Body of pancreas (tissue), 4 donors: ENCODE results near the gene METTL17. TPM values are rescaled to one million over a fixed set of nuclear protein-coding genes. Genes with fewer than 3 reads are reported as not detected.
"Not testable (repeated sequence)": the region's sequence is repeated elsewhere in the genome, so short reads cannot be mapped to it uniquely, and the experiment has no call there.

Experiments used
- ATAC-seq: fragments of 150-250 bp; one replicate; pipeline ENCODE4 v1.9.1; 2016
- DNase-seq, 4 donors: peaks; one replicate each; pipeline ENCODE4 v3.0.0-alpha.2; 2019
- H3K27ac ChIP-seq, 4 donors: fragments of 200-600 bp; sonication (generic); 1 replicate in 3 of 4; 2 replicates in 1 of 4; pipeline versions ENCODE4 v1.5.1 to v1.6.1; 2016 to 2019; ENCODE audit warnings: mild to moderate bottlenecking in 1 of 4, mixed read lengths in 1 of 4, moderate library complexity in 1 of 4
- H3K27me3 ChIP-seq, 2 donors: fragments of 200-600 bp; sonication (generic); one replicate each; pipeline ENCODE4 v1.6.0; 2016; ENCODE audit warnings: mild to moderate bottlenecking in 1 of 2
- H3K36me3 ChIP-seq, 2 donors: fragments of 200-600 bp; sonication (generic); replicated peaks in 1 of 2; 2 replicates each; pipeline ENCODE4 v1.5.1; 2016; ENCODE audit warnings: low read depth in 2 of 2; ENCODE audit not compliant: insufficient read depth in 1 of 2
- H3K4me1 ChIP-seq: fragments of 200-600 bp; sonication (generic); one replicate; pipeline ENCODE4 v1.6.0; 2016
- H3K4me3 ChIP-seq, 2 donors: fragments of 200-600 bp; sonication (generic); 1 replicate in 1 of 2; 2 replicates in 1 of 2; pipeline ENCODE4 v1.5.1; 2016 to 2019
- H3K9me3 ChIP-seq, 3 donors: fragments of 200-600 bp; sonication (generic); 1 replicate in 2 of 3; 2 replicates in 1 of 3; pipeline ENCODE4 v1.5.1; 2016
- CTCF ChIP-seq, 7 experiments: fragments of 450-650 bp in 4 of 7; fragments of 200-600 bp in 3 of 7; sonication (generic) in 3 of 7; IDR thresholded peaks; one replicate each; pipeline ENCODE4 v1.5.1; 2016 to 2019; ENCODE audit warnings: antibody characterized with exemption in 7 of 7
- POLR2A ChIP-seq, 3 donors: fragments of 450-650 bp; IDR thresholded peaks; one replicate each; pipeline ENCODE4 v1.6.1; 2016; ENCODE audit warnings: antibody characterized with exemption in 3 of 3, mild to moderate bottlenecking in 2 of 3
- whole genome bisulfite sequencing, 2 donors: methylation state at CpG; one replicate each; pipeline ENCODE4 v1.1.5; 2017; 5-methylcytosine and 5-hydroxymethylcytosine counted together
- intact Hi-C: fragments of 100-400 bp; cut with DNase I; formaldehyde crosslinking; loops from one replicate; pipeline ENCODE4 v1.15.1; 2023
- total RNA-seq, 2 donors: library from RNA; depleted of rRNA; stranded (reverse); fragments of >200 nt; gene quantifications; one replicate each; pipeline ENCODE4 v1.1.0, GENCODE V29; 2016

Gene METTL17
- total RNA-seq, 2 donors from 2014 or later: 39.2 to 73.7 TPM

- WGBS, 2 donors: 92 to 100% methylated on average over 1 of the region's 1 CpG
- H3K27ac ChIP-seq: no peak overlapping the region
- no peak for DNase-seq
- H3K4me3 ChIP-seq: no peak overlapping the region
- TF ChIP-seq CTCF (IDR thresholded peaks at IDR 0.05) (no peak), POLR2A (IDR thresholded peaks at IDR 0.05) (no peak)
- H3K4me1 ChIP-seq: peaks cover 5% of the 10 kb centered on the region
- no peaks in the 10 kb centered on the region for H3K36me3 ChIP-seq
- intact Hi-C loops: no loop called here
- no peak for ATAC-seq
- no peaks in the 10 kb centered on the region for H3K9me3 ChIP-seq
- no peaks in the 10 kb centered on the region for H3K27me3 ChIP-seq
Observed at GRCh38 chr14:20976291-20976690, 13.5 kb upstream of the METTL17 start.

GRCh38 chr14:20978687-20979086, 11.1 kb upstream of the METTL17 start:
- DNase-seq: no peak
- Histone ChIP-seq H3K27me3 (no peaks in the 10 kb centered on the region), H3K27ac (no peak overlapping the region), H3K9me3 (no peaks in the 10 kb centered on the region), H3K4me3 (no peak overlapping the region), H3K4me1 (no peaks in the 10 kb centered on the region), H3K36me3 (no peaks in the 10 kb centered on the region)
- intact Hi-C loops: no loop called here
- TF ChIP-seq CTCF (IDR thresholded peaks at IDR 0.05) (no peak), POLR2A (IDR thresholded peaks at IDR 0.05) (no peak)
- no peak for ATAC-seq
- WGBS, 2 donors: 17 to 22% methylated on average over 1 of the region's 1 CpG

- no peak for DNase-seq
- intact Hi-C loops: no loop called here
- Histone ChIP-seq H3K4me1 (no peaks in the 10 kb centered on the region), H3K4me3 (no peak overlapping the region), H3K9me3 (no peaks in the 10 kb centered on the region), H3K27ac (no peak overlapping the region), H3K27me3 (no peaks in the 10 kb centered on the region), H3K36me3 (no peaks in the 10 kb centered on the region)
- WGBS, 2 donors: 55 to 70% methylated on average over 1 of the region's 1 CpG
- ATAC-seq: no peak
- TF ChIP-seq CTCF (IDR thresholded peaks at IDR 0.05) (no peak), POLR2A (IDR thresholded peaks at IDR 0.05) (no peak)
Observed at GRCh38 chr14:20980906-20981305, 8.9 kb upstream of the METTL17 start.

- DNase-seq: no peak
- 64 to 73% methylated on average over 2 of the region's 2 CpGs for WGBS, 2 donors
- H3K9me3 ChIP-seq: no peaks in the 10 kb centered on the region
- H3K27ac ChIP-seq: no peak overlapping the region
- H3K36me3 ChIP-seq: no peaks in the 10 kb centered on the region
- H3K27me3 ChIP-seq: no peaks in the 10 kb centered on the region
- TF ChIP-seq CTCF (IDR thresholded peaks at IDR 0.05) (no peak), POLR2A (IDR thresholded peaks at IDR 0.05) (no peak)
- intact Hi-C loops: no loop called here
- no peak overlapping the region for H3K4me3 ChIP-seq
- no peaks in the 10 kb centered on the region for H3K4me1 ChIP-seq
- ATAC-seq: no peak
Observed at GRCh38 chr14:20982646-20983369, 7.0 kb upstream of the METTL17 start.

- intact Hi-C loops, H3K9me3 ChIP-seq, H3K27ac ChIP-seq, ATAC-seq, H3K27me3 ChIP-seq, H3K4me1 ChIP-seq, DNase-seq, H3K36me3 ChIP-seq, H3K4me3 ChIP-seq: not testable (repeated sequence)
- WGBS, 2 donors: 82 to 86% methylated on average over 4 of the region's 4 CpGs
Observed at GRCh38 chr14:20985650-20986049, 4.1 kb upstream of the METTL17 start.
